ENCODE measurements around the gene RELA.

RELA gene

GRCh38 chr11:65629579-65629978 lies 33.1 kb downstream of the RELA start:
- no peak for DNase-seq

DNA sequence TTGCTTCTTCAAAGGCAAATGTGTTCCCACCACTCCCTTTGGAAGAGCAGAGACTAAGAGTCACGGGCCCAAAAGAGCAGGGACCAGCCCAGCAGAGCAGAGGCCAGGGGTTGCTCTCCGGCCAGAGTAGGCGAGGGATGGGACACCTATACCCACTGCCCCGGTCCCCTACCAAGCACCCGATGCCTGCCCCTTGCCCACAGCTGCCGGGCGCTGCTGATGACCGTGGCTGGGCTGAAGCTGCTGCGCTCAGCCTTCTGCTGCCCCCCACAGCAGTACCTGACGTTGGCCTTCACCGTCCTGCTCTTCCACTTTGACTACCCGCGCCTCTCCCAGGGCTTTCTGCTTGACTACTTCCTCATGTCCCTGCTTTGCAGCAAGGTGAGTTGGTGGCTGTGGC lies 35.5 kb downstream of the RELA start:
- no peak for DNase-seq

GRCh38 chr11:65625628-65626342 lies 36.9 kb downstream of the RELA start:
- peak; percentile 49 for DNase-seq

- DNase-seq = no peak
Measured at GRCh38 chr11:65624931-65625627, 37.6 kb downstream of the RELA start.

DNA sequence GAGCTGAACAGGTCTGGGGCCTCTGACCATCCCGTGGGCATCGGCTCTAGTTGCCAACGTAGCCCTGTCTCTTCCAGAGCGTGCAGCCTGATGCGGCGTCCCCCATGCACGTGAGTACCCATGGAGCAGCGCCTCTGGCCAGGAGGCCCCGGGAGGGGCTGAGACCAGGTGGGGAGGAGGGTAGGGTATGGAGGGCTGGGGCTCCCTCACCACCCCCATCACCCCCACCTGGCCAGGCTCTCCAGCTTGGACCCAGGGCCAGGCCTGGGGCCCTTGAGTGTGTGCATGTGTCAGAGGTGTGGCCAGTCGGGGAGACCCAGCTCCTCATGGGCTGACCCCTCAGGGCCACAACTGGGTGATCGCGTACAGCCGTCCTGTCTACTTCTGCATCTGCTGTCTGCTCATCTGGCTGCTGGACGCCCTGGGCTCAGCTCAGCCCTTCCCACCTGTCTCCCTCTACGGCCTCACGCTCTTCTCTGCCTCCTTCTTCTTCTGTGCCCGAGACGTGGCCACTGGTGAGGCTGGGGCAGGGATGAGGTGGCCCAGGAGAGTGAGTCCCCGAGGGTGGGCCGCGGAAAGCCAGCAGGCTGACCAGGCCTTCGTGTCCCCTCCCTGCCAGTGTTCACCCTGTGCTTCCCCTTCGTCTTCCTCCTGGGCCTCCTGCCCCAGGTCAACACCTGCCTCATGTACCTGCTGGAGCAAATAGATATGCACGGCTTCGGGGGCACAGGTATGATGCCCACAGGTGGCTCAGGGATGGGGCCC lies 38.7 kb downstream of the RELA start:
- DNase-seq = no peak

DNA sequence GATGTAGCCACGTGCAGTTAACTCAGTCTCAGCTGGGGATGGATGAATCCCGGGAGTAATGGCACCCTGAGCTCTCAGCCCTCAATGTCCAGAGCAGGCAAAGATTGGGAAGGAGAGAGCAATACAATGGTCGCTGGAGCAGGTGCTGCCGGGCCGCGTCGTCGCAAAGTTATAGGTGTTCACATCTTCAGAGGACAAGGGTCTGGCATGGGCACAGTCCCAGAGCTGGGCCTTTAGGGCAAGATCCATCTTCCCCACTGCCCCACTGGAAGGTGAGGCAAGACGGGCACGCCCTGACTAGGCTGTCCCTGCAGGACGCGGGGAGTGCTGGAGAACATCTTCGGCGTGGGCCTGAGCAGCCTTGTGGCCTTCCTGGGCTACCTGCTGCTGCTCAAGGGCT lies 39.5 kb downstream of the RELA start:
- DNase-seq = no peak

DNA sequence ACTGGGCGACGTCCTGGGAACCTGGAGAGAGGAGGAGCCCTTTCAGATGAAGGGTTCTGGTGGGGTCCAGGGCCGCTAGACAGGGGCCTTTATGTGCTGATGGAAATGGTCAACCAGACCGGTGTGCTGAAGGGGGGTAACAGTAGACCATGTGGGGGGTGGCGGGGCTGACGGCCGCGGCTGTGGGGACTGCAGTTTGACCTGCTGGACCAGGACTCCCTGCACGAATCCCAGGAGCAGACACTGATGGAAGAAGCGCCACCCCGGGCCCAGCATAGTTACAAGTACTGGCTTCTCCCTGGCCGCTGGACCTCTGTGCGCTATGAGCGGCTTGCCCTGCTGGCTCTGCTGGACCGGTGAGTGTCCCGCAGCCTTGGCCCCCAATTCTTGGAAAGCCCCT lies 40.7 kb downstream of the RELA start:
- DNase-seq = no peak

DNA sequence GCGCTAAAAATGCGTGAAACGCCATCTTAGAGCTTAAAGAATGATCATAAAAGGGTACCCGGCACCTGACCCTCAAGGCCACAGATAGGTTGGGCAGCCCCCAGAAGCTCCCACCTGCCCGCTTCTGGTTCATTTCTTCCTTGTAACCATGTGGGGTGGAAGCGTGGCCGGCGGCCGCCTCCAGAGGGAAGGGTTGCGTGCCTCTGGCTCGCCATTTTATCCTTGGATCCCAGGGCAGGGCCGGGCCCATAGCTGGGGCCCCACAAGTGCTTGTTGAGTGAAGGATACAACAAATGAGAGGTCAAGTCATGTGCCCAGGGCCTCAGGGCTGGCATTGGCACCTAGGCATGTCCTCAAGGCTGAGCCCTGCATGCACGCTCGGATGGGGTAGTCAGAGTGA lies 41.3 kb downstream of the RELA start:
- no peak for DNase-seq

- no peak for DNase-seq
Measured at GRCh38 chr11:65620666-65621065, 42.0 kb downstream of the RELA start.

DNA sequence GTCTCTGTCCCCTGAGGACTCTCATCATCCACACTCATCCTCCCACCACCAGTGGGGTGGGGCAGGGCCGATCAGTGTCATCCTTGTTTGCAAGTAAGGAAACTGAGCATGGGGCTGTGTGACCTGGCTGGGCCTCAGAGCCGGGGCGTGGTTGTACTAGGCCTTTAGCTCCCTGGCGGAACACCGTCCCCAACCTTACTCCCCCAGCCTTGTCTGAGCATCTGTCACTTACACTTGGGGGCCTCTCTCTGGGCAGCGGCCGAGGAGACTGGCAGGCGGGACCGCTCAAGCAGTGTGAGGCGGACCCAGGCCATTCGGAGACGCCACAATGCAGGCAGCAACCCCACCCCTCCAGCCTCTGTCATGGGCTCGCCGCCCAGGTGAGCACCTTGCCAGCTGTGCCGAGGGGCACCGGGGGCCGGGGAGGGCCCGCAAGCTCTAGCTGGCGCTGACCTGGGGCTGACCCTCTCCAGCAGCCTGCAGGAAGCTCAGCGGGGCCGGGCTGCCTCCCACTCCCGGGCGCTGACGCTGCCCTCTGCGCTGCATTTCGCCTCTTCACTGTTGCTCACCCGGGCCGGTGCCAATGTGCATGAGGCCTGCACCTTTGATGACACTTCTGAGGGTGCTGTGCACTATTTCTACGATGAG lies 43.3 kb downstream of the RELA start:
- DNase-seq = no peak

DNA sequence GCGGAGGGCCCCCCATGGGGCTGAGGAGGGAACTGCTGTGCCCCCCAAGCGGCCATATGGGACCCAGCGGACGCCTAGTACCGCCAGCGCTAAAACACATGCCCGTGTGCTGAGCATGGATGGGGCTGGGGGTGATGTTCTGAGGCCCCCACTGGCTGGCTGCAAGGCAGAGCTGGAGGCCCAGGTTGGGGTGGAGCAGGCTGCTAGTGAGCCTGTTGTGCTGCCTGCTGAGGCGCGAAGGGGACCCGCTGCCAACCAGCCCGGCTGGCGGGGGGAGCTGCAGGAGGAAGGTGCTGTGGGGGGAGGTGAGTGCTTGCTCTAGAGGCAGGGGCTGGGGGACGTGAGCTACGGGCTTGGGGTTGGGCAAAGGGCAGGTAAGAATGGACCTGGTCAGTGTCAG lies 44.0 kb downstream of the RELA start:
- DNase-seq = no peak

DNA sequence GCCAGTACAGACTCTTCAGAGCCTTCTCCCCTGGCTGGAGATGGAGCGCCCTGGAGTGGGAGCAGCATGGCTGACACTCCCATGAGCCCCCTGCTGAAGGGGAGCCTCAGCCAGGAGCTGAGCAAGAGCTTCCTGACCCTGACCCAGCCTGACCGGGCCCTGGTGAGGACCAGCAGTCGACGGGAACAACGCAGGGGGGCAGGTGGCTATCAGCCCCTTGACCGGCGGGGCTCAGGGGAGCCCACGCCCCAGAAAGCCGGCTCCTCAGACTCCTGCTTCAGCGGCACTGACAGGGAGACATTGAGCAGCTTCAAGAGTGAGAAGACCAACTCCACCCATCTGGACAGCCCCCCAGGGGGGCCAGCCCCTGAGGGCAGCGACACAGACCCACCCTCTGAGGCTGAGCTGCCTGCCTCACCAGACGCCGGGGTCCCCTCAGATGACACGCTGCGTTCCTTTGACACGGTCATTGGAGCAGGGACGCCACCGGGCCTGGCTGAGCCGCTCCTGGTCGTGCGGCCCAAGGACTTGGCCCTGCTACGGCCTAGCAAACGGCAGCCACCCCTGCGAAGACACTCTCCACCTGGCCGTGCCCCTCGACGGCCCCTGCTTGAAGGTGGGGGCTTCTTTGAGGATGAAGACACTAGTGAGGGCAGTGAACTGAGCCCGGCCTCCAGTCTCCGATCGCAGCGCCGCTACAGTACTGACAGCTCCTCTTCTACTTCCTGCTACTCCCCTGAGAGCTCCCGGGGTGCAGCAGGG lies 44.5 kb downstream of the RELA start:
- no peak for DNase-seq

- no peak for DNase-seq
Measured at GRCh38 chr11:65617136-65617850, 45.4 kb downstream of the RELA start.

DNA sequence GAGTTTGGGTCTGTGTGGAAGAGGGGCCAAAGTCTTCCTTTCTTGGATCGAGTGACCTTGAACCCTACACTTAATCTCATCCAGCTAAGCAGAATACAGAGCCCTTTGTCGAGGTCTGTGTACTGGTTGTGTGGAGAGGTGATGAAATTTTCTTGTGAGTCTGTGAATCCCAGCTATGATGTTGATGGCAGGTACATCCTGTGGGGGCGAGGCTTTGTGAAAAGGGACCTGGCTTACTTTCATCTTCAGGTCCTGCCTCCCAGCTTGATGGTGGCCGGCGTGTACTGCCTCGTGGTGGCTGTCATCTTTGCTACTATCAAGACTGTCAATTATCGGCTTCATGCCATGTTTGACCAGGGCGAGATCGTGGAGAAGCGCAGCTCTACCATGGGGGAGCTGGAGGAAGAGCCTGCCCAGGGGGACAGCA lies 46.1 kb downstream of the RELA start:
- no peak for DNase-seq

DNA sequence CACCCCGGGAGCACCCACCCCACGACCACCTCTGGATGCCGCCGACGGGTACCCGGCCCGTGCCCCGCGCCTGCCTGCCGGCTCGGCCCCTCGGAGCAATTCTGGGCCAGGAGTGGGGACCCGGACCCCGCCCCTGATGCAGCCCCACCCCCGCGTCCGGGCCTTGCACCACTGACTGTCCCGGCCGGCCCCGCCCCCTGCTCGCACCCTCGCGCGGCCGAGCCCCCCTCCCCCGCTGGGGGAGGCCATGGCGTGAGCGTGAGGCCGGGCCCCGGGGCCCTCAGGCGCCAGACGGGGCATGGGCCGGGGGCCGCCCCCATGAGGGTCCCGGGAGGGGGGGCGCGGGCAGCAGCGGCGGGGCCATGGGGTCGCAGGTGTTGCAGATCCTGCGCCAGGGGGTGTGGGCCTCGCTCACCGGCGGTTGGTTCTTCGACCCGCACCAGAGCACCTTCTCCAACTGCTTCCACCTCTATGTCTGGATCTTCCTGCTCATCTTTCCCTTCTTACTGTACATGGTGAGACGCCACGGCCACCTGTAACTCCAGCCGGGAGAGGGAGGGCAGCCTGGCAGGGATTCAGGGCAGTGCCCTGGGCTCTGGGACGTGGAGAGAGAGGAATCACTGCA lies 46.7 kb downstream of the RELA start:
- DNase-seq = peak; percentile 51

DNA sequence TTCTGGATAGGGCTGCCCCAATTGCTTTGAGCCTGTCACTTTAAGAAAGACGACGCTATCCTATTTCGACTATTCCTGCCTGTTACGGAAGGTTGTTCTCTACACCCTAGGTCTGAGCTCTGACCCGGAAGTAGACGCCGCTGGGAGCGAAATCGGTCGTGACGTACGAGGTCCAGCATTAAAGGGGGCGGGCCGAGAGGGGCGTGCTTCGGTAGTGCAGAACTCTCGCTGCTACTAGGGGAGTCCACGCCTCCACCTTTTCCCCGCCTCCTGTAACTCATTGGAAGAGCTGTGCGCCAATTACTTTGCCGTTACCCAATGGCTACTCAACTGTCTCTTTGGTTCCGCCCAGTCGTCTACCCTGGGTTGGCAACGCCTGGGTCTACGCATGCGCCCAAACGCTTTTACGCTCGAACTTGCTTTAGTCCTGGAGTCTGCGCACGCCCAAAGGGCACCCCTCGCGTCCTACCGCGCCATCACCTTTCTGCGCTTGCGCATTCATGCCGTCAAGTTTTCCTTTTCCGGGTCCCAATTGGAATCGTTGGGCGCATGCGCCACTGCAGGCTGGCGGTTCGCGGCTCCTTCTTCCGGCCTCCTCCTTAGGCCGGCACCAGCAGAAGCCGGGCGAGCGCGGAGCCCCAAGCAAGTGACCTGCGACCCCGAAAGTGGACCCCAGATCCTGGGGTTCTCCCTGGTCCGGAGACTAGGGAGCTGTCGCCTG lies 47.3 kb downstream of the RELA start, which contains the start of gene PCNX3:
PCNX3 (plus strand) TSS at position 548 of the 721 bp plus-strand sequence. CDS start 536 bp downstream, outside the sequence.
- peak; percentile 100 for DNase-seq

- DNase-seq = no peak
Measured at GRCh38 chr11:65613091-65613928, 49.4 kb downstream of the RELA start.

GRCh38 chr11:65612691-65613090 lies 50.0 kb downstream of the RELA start:
- no peak for DNase-seq

- DNase-seq = no peak
Measured at GRCh38 chr11:65611758-65612603, 50.7 kb downstream of the RELA start.
